Gastrocnemius medialis (tissue), 4 donors: ENCODE measurements around the gene RNF115.
"Not testable (repeated sequence)": the region's sequence is repeated elsewhere in the genome, so short reads cannot be mapped to it uniquely, and the experiment has no call there.

Source experiments
- POLR2A ChIP-seq, 2 donors: fragments of 450-650 bp; IDR thresholded peaks; one replicate each; pipeline ENCODE4 v1.6.1; 2017; ENCODE audit warnings: antibody characterized with exemption in 2 of 2, mild to moderate bottlenecking in 2 of 2, moderate library complexity in 2 of 2
- TF ChIP-seq, protein P1 (sequence below), 5 experiments: fragments of 450-650 bp in 3 of 5; fragments of 200-600 bp in 2 of 5; sonication (generic) in 2 of 5; IDR thresholded peaks in 4 of 5; conservative IDR thresholded peaks in 1 of 5; 1 replicate in 4 of 5; 2 replicates in 1 of 5; pipeline ENCODE4 v1.5.1; 2016 to 2019; ENCODE audit warnings: antibody characterized with exemption in 5 of 5, mild to moderate bottlenecking in 3 of 5, moderate library complexity in 3 of 5

DNA sequence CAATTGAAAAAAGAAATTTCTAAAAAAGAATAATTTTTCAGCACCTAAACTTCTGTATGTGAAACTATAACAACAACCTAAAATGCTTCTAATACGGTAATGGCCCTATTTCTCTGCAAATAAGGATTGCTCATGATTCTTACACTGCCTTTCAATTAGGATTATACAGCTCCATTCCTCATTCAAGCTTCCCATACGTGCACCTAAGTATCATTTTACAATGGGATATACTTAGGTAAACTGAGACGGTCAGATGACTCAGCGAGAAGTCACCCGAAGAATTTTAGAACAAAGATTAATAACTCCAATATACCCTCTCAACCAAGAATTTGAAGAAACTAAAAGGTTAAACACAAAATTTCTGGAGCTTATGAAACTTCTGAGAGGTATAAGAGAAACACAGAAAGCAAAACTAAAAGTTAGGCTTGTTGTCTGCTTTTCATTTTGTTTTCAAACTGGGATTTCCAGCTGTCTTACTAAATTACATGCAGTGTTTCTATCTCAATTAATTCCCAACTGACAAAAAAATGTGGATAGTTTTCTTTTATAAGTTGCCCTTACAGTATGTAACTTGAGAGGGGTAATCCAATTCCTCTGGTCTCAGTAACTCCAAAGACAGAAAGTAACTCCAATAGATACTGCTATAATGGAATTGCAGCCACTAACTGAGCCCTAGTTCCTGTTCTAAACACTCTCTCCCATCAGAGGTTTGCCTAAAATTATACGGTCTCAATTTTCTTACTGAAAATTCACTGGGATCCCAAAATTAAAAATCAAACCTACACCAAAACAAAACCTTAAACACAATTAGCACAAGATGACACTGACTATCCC, 10.7 kb downstream of the RNF115 start:
- TF ChIP-seq, protein P1, sequence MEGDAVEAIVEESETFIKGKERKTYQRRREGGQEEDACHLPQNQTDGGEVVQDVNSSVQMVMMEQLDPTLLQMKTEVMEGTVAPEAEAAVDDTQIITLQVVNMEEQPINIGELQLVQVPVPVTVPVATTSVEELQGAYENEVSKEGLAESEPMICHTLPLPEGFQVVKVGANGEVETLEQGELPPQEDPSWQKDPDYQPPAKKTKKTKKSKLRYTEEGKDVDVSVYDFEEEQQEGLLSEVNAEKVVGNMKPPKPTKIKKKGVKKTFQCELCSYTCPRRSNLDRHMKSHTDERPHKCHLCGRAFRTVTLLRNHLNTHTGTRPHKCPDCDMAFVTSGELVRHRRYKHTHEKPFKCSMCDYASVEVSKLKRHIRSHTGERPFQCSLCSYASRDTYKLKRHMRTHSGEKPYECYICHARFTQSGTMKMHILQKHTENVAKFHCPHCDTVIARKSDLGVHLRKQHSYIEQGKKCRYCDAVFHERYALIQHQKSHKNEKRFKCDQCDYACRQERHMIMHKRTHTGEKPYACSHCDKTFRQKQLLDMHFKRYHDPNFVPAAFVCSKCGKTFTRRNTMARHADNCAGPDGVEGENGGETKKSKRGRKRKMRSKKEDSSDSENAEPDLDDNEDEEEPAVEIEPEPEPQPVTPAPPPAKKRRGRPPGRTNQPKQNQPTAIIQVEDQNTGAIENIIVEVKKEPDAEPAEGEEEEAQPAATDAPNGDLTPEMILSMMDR (IDR thresholded peaks at IDR 0.05 in 4 of 5, conservative IDR thresholded peaks at IDR 0.05 in 1 of 5): not testable (repeated sequence)
- TF ChIP-seq POLR2A (IDR thresholded peaks at IDR 0.05): not testable (repeated sequence)
